DMS79 treated with DMSO at 0.1 percent for 48 hours (cell line): Measurements from ENCODE around the gene CHFR.
"Not testable (repeated sequence)": the region's sequence is repeated elsewhere in the genome, so short reads cannot be mapped to it uniquely, and the experiment has no call there.

Experiments
- DNase-seq: peaks from one replicate; lab custom pipeline; 2025; lab: John Stamatoyannopoulos, UW

The CHFR gene

GRCh38 chr12:132887513-132888351 is at the start of gene CHFR:
Gene CHFR (minus strand): TSS chr12:132887605. CDS start chr12:132887328, 277 bp downstream.
- peak; percentile 92 for DNase-seq

GRCh38 chr12:132936921-132937320 is 49.5 kb upstream of the CHFR start:
- not testable (repeated sequence) for DNase-seq

- DNase-seq = no peak
Observed at GRCh38 chr12:132936163-132936562, 48.8 kb upstream of the CHFR start.

GRCh38 chr12:132926415-132926833 is 39.0 kb upstream of the CHFR start:
- DNase-seq = no peak

- no peak for DNase-seq
Observed at GRCh38 chr12:132925597-132926414, 38.4 kb upstream of the CHFR start.

GRCh38 chr12:132924356-132924755 is 37.0 kb upstream of the CHFR start:
- no peak for DNase-seq

- DNase-seq = no peak
Observed at GRCh38 chr12:132923356-132923909, 36.0 kb upstream of the CHFR start.

GRCh38 chr12:132922676-132923075 is 35.3 kb upstream of the CHFR start:
- no peak for DNase-seq

- no peak for DNase-seq
Observed at GRCh38 chr12:132921685-132922084, 34.3 kb upstream of the CHFR start.

- no peak for DNase-seq
Observed at GRCh38 chr12:132918680-132919079, 31.3 kb upstream of the CHFR start.

GRCh38 chr12:132909030-132909368 is 21.6 kb upstream of the CHFR start:
- DNase-seq = no peak

GRCh38 chr12:132908145-132909029 is 21.0 kb upstream of the CHFR start:
- peak; percentile 98 for DNase-seq

GRCh38 chr12:132907789-132908144 is 20.4 kb upstream of the CHFR start:
- not testable (repeated sequence) for DNase-seq

- peak; percentile 46 for DNase-seq
Observed at GRCh38 chr12:132907216-132907615, 19.8 kb upstream of the CHFR start.

- no peak for DNase-seq
Observed at GRCh38 chr12:132904718-132905328, 17.4 kb upstream of the CHFR start.

GRCh38 chr12:132899033-132899432 is 11.6 kb upstream of the CHFR start:
- DNase-seq = no peak

GRCh38 chr12:132888852-132889251 is 1.4 kb upstream of the CHFR start:
- DNase-seq = no peak

GRCh38 chr12:132886529-132887477 is 602 bp downstream of the CHFR start:
- DNase-seq = no peak

- no peak for DNase-seq
Observed at GRCh38 chr12:132881818-132882217, 5.6 kb downstream of the CHFR start.

GRCh38 chr12:132874620-132875019 is 12.8 kb downstream of the CHFR start:
- DNase-seq = not testable (repeated sequence)
